ENCODE data around the gene CLCA4. TPM values are rescaled to one million over a fixed set of nuclear protein-coding genes. Genes with fewer than 3 reads are reported as not detected.

The CLCA4 gene
- total and polyA plus RNA-seq, 10 of the 15 experiments (the other 5 are each of a cell fraction or from before 2014, with no cell fraction given): 0.01 to 0.08 TPM; not detected in 8

DNA sequence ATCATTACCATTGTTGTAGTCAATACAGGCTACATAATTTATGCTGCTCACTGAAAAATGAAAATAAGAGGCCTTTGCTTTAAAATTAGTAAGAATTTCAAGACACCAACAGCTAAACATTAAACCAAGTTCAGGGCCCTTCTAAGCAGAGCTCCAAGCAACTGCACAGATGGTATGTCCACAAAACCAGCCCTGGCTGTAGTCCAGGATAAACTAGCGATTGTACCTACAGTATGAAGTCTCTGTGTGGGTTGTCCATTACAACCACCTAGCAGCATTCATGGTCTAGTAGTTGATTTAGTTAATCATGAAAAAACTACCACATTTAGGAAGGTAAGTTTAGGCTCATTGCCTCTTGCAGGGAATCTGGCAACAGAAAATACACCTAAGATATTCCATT lies 35.3 kb downstream of the CLCA4 start:
- H2AFZ ChIP-seq (ENCODE audit: control insufficient read depth, low read depth, low read length): no peak overlapping the region
- ATAC-seq: no peak

More for the DNA sequence above, 35.3 kb downstream of the CLCA4 start:
- Histone ChIP-seq H3K79me2 (ENCODE audit: control insufficient read depth, insufficient read depth, low read length) (no peaks in the 10 kb centered on the region), H3K4me1 (ENCODE audit: control insufficient read depth, insufficient read depth, low read length) (no peaks in the 10 kb centered on the region), H3K36me3 (ENCODE audit: control insufficient read depth in 2 of 2, insufficient read depth in 2 of 2, low read length in 1 of 2) (no peaks in the 10 kb centered on the region), H3K27me3 (replicated peaks in 1 of 2; ENCODE audit: control insufficient read depth in 2 of 2, insufficient read depth in 2 of 2, low read length in 1 of 2) (no peaks in the 10 kb centered on the region; a peak in 1 of 4 replicates), H4K20me1 (ENCODE audit: control insufficient read depth, insufficient read depth) (no peaks in the 10 kb centered on the region), H3K27ac (ENCODE audit: control insufficient read depth, insufficient read depth) (no peak overlapping the region), H3K4me2 (ENCODE audit: control insufficient read depth, insufficient read depth) (no peak overlapping the region), H3K4me3 (no peak overlapping the region), H3K9me3 (replicated peaks; ENCODE audit: control insufficient read depth, insufficient read depth, low read length) (no peaks in the 10 kb centered on the region), H3K9ac (ENCODE audit: control insufficient read depth, insufficient read depth, low read length) (no peak overlapping the region)
- POLR2A ChIA-PET: no interaction called here
- no peak for TF ChIP-seq POLR2AphosphoS5 (IDR thresholded peaks at IDR 0.05; ENCODE audit: low read length)
- no peak for TF ChIP-seq ZSCAN29 (IDR thresholded peaks at IDR 0.05)
- TF ChIP-seq, protein P1, sequence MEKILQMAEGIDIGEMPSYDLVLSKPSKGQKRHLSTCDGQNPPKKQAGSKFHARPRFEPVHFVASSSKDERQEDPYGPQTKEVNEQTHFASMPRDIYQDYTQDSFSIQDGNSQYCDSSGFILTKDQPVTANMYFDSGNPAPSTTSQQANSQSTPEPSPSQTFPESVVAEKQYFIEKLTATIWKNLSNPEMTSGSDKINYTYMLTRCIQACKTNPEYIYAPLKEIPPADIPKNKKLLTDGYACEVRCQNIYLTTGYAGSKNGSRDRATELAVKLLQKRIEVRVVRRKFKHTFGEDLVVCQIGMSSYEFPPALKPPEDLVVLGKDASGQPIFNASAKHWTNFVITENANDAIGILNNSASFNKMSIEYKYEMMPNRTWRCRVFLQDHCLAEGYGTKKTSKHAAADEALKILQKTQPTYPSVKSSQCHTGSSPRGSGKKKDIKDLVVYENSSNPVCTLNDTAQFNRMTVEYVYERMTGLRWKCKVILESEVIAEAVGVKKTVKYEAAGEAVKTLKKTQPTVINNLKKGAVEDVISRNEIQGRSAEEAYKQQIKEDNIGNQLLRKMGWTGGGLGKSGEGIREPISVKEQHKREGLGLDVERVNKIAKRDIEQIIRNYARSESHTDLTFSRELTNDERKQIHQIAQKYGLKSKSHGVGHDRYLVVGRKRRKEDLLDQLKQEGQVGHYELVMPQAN (conservative IDR thresholded peaks at IDR 0.05): no peak
- no peak for TF ChIP-seq ETV6 (conservative IDR thresholded peaks at IDR 0.05 in 1 of 2, IDR thresholded peaks at IDR 0.05 in 1 of 2; ENCODE audit: borderline replicate concordance in 1 of 2, low read depth in 1 of 2)
- TF ChIP-seq ATF7 (IDR thresholded peaks at IDR 0.05; ENCODE audit: low read depth): no peak
- TF ChIP-seq ZNF384 (IDR thresholded peaks at IDR 0.05; ENCODE audit: borderline replicate concordance, low read depth, low read length): no peak
- TF ChIP-seq ASH2L (IDR thresholded peaks at IDR 0.05; ENCODE audit: borderline replicate concordance, low read depth): no peak
- TF ChIP-seq LARP7 (IDR thresholded peaks at IDR 0.05): no peak
- TF ChIP-seq CHD1 (IDR thresholded peaks at IDR 0.05; ENCODE audit: low read depth, low read length): no peak
- no peak for TF ChIP-seq DPF2 (IDR thresholded peaks at IDR 0.05)
- TF ChIP-seq, protein P2, sequence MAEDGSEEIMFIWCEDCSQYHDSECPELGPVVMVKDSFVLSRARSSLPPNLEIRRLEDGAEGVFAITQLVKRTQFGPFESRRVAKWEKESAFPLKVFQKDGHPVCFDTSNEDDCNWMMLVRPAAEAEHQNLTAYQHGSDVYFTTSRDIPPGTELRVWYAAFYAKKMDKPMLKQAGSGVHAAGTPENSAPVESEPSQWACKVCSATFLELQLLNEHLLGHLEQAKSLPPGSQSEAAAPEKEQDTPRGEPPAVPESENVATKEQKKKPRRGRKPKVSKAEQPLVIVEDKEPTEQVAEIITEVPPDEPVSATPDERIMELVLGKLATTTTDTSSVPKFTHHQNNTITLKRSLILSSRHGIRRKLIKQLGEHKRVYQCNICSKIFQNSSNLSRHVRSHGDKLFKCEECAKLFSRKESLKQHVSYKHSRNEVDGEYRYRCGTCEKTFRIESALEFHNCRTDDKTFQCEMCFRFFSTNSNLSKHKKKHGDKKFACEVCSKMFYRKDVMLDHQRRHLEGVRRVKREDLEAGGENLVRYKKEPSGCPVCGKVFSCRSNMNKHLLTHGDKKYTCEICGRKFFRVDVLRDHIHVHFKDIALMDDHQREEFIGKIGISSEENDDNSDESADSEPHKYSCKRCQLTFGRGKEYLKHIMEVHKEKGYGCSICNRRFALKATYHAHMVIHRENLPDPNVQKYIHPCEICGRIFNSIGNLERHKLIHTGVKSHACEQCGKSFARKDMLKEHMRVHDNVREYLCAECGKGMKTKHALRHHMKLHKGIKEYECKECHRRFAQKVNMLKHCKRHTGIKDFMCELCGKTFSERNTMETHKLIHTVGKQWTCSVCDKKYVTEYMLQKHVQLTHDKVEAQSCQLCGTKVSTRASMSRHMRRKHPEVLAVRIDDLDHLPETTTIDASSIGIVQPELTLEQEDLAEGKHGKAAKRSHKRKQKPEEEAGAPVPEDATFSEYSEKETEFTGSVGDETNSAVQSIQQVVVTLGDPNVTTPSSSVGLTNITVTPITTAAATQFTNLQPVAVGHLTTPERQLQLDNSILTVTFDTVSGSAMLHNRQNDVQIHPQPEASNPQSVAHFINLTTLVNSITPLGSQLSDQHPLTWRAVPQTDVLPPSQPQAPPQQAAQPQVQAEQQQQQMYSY (CRISPR knock-in tag; IDR thresholded peaks at IDR 0.05): no peak
- TF ChIP-seq, protein P3, sequence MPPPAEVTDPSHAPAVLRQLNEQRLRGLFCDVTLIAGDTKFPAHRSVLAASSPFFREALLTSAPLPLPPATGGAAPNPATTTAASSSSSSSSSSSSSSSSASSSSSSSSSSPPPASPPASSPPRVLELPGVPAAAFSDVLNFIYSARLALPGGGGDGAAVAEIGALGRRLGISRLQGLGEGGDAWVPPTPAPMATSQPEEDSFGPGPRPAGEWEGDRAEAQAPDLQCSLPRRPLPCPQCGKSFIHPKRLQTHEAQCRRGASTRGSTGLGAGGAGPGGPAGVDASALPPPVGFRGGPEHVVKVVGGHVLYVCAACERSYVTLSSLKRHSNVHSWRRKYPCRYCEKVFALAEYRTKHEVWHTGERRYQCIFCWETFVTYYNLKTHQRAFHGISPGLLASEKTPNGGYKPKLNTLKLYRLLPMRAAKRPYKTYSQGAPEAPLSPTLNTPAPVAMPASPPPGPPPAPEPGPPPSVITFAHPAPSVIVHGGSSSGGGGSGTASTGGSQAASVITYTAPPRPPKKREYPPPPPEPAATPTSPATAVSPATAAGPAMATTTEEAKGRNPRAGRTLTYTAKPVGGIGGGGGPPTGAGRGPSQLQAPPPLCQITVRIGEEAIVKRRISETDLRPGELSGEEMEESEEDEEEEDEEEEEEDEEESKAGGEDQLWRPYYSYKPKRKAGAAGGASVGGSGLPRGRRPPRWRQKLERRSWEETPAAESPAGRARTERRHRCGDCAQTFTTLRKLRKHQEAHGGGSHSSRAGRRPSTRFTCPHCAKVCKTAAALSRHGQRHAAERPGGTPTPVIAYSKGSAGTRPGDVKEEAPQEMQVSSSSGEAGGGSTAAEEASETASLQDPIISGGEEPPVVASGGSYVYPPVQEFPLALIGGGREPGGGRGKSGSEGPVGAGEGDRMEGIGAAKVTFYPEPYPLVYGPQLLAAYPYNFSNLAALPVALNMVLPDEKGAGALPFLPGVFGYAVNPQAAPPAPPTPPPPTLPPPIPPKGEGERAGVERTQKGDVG (CRISPR knock-in tag; IDR thresholded peaks at IDR 0.05): no peak
- no peak for TF ChIP-seq TAF1 (IDR thresholded peaks at IDR 0.05; ENCODE audit: borderline replicate concordance, low read depth, low read length)
- TF ChIP-seq CHD4 (IDR thresholded peaks at IDR 0.05): no peak
- no peak for TF ChIP-seq GATAD2B (conservative IDR thresholded peaks at IDR 0.05; ENCODE audit: low read depth)
- TF ChIP-seq, protein P4, sequence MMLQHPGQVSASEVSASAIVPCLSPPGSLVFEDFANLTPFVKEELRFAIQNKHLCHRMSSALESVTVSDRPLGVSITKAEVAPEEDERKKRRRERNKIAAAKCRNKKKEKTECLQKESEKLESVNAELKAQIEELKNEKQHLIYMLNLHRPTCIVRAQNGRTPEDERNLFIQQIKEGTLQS (IDR thresholded peaks at IDR 0.05; ENCODE audit: borderline replicate concordance, extremely low read depth, low read depth, low read length): no peak
- RAD21 ChIA-PET (ENCODE audit: unreplicated experiment): no interaction called here
- CTCF ChIA-PET: interaction anchor here (0.7 to 1.0 kb wide), 2 partner anchors 10 to 82 kb away, joined by 3 read pairs; no protein-coding TSS in a partner anchor
- SMC1A ChIA-PET (ENCODE audit: uncharacterized antibody, unreplicated experiment): no interaction called here
- no TSS peak for BruUV-seq (replicated peaks)
- in situ Hi-C loops (cut with MboI) (no loop called here), intact Hi-C loops (cut with micrococcal nuclease; ENCODE audit: unreplicated experiment) (no loop called here)
- FAIRE-seq (no peak), DNase-seq (ENCODE audit: low read depth, low spot score) (no peak)
- 73% methylated on average over 1 of the region's 1 CpG for WGBS (ENCODE audit: insufficient coverage, insufficient replicate concordance, low lambda C conversion rate, missing lambda C conversion rate)

All from GM12878 (cell line).